ENCODE results near the gene FRMD4A.
"Not testable (repeated sequence)": the region's sequence is repeated elsewhere in the genome, so short reads cannot be mapped to it uniquely, and the experiment has no call there.

Gene FRMD4A

GRCh38 chr10:13921941-13922340 lies 408.8 kb downstream of the FRMD4A start:
- Histone ChIP-seq H3K9me2 (replicated peaks; ENCODE audit: control insufficient read depth, low read length) (no peaks in the 10 kb centered on the region), H3K4me1 (ENCODE audit: control insufficient read depth, low read length) (peaks cover 47% of the 10 kb centered on the region), H3K9me3 (ENCODE audit: control insufficient read depth, insufficient read depth, low read length) (no peaks in the 10 kb centered on the region)

GRCh38 chr10:13921131-13921530 lies 409.6 kb downstream of the FRMD4A start:
- H3K9me2 ChIP-seq (replicated peaks; ENCODE audit: control insufficient read depth, low read length); H3K27ac ChIP-seq (ENCODE audit: low read depth, low read length); H3K9me3 ChIP-seq (ENCODE audit: control insufficient read depth, insufficient read depth, low read length); H3K27me3 ChIP-seq (ENCODE audit: control insufficient read depth, low read length); H3K4me2 ChIP-seq (ENCODE audit: low read length); H4K20me1 ChIP-seq (ENCODE audit: control insufficient read depth, insufficient read depth, low read depth, low read length); H3K79me2 ChIP-seq (ENCODE audit: control insufficient read depth, low read length); H3F3A ChIP-seq (ENCODE audit: control insufficient read depth, insufficient read depth); H3K4me3 ChIP-seq (ENCODE audit: low read length); H3K36me3 ChIP-seq (ENCODE audit: control insufficient read depth, low read length): not testable (repeated sequence)
- peaks cover 44% of the 10 kb centered on the region for H3K4me1 ChIP-seq (ENCODE audit: control insufficient read depth, low read length)

More at GRCh38 chr10:13921941-13922340, 408.8 kb downstream of the FRMD4A start:
- Histone ChIP-seq H3F3A (ENCODE audit: control insufficient read depth, insufficient read depth) (peaks cover 6% of the 10 kb centered on the region; the same call in 1 of the 2 replicates), H3K36me3 (ENCODE audit: control insufficient read depth, low read length) (no peaks in the 10 kb centered on the region), H3K79me2 (ENCODE audit: control insufficient read depth, low read length) (no peaks in the 10 kb centered on the region), H3K27me3 (ENCODE audit: control insufficient read depth, low read length) (no peaks in the 10 kb centered on the region), H4K20me1 (ENCODE audit: control insufficient read depth, insufficient read depth, low read depth, low read length) (no peaks in the 10 kb centered on the region), H3K4me3 (ENCODE audit: low read length) (no peak overlapping the region), H3K27ac (ENCODE audit: low read depth, low read length) (no peak overlapping the region), H3K4me2 (ENCODE audit: low read length) (no peak overlapping the region)
- TF ChIP-seq CTCF (IDR thresholded peaks at IDR 0.05; ENCODE audit: low read depth, low read length, poor library complexity, severe bottlenecking), result no peak
- no peak for TF ChIP-seq EZH2phosphoT487 (IDR thresholded peaks at IDR 0.05; ENCODE audit: borderline replicate concordance, low read length)

- Histone ChIP-seq H4K20me1 (ENCODE audit: control insufficient read depth, insufficient read depth, low read depth, low read length) (no peaks in the 10 kb centered on the region), H3K4me1 (ENCODE audit: control insufficient read depth, low read length) (peaks cover 38% of the 10 kb centered on the region), H3K4me3 (ENCODE audit: low read length) (no peak overlapping the region), H3K36me3 (ENCODE audit: control insufficient read depth, low read length) (no peaks in the 10 kb centered on the region), H3K4me2 (ENCODE audit: low read length) (no peak overlapping the region), H3K9me2 (replicated peaks; ENCODE audit: control insufficient read depth, low read length) (no peaks in the 10 kb centered on the region), H3K27me3 (ENCODE audit: control insufficient read depth, low read length) (no peaks in the 10 kb centered on the region), H3K27ac (ENCODE audit: low read depth, low read length) (no peak overlapping the region), H3F3A (ENCODE audit: control insufficient read depth, insufficient read depth) (0 out of 2 replicates have a peak, but pooled peaks cover 3% of the 10 kb centered on the region), H3K79me2 (ENCODE audit: control insufficient read depth, low read length) (no peaks in the 10 kb centered on the region), H3K9me3 (ENCODE audit: control insufficient read depth, insufficient read depth, low read length) (no peaks in the 10 kb centered on the region)
- TF ChIP-seq CTCF (IDR thresholded peaks at IDR 0.05; ENCODE audit: low read depth, low read length, poor library complexity, severe bottlenecking) (no peak), EZH2phosphoT487 (IDR thresholded peaks at IDR 0.05; ENCODE audit: borderline replicate concordance, low read length) (no peak)
Measured at GRCh38 chr10:13920465-13920864, 410.3 kb downstream of the FRMD4A start.

- H3K4me2 ChIP-seq (ENCODE audit: low read length), result no peak overlapping the region
- TF ChIP-seq EZH2phosphoT487 (IDR thresholded peaks at IDR 0.05; ENCODE audit: borderline replicate concordance, low read length) (no peak), CTCF (IDR thresholded peaks at IDR 0.05; ENCODE audit: low read depth, low read length, poor library complexity, severe bottlenecking) (no peak)
- H3K4me3 ChIP-seq (ENCODE audit: low read length), result no peak overlapping the region
- no peaks in the 10 kb centered on the region for H3K9me2 ChIP-seq (replicated peaks; ENCODE audit: control insufficient read depth, low read length)
- H3K9me3 ChIP-seq (ENCODE audit: control insufficient read depth, insufficient read depth, low read length), result no peaks in the 10 kb centered on the region
- H3K36me3 ChIP-seq (ENCODE audit: control insufficient read depth, low read length), result no peaks in the 10 kb centered on the region
- no peaks in the 10 kb centered on the region for H3K79me2 ChIP-seq (ENCODE audit: control insufficient read depth, low read length)
- 0 out of 2 replicates have a peak, but pooled peaks cover 3% of the 10 kb centered on the region for H3F3A ChIP-seq (ENCODE audit: control insufficient read depth, insufficient read depth)
- peaks cover 34% of the 10 kb centered on the region for H3K4me1 ChIP-seq (ENCODE audit: control insufficient read depth, low read length)
- no peaks in the 10 kb centered on the region for H4K20me1 ChIP-seq (ENCODE audit: control insufficient read depth, insufficient read depth, low read depth, low read length)
- no peaks in the 10 kb centered on the region for H3K27me3 ChIP-seq (ENCODE audit: control insufficient read depth, low read length)
- H3K27ac ChIP-seq (ENCODE audit: low read depth, low read length), result no peak overlapping the region
Measured at GRCh38 chr10:13920031-13920430, 410.7 kb downstream of the FRMD4A start.
